GM18498 (cell line): ENCODE results near the gene SSX5.
"Not testable (repeated sequence)": the region's sequence is repeated elsewhere in the genome, so short reads cannot be mapped to it uniquely, and the experiment has no call there.

Experiments used
- ATAC-seq: cut with Tn5 transposase; IDR thresholded peaks from one replicate; pipeline ENCODE4 v1.9.1; 2021; ENCODE audit warnings: mild to moderate bottlenecking, moderate library complexity; ENCODE audit not compliant: unreplicated experiment

SSX5 gene

GRCh38 chrX:48196745-48197201, at the start of gene SSX5:
SSX5 (minus strand) TSS chrX:48196795; CDS start chrX:48195358, 1,437 bp downstream.
- no peak for ATAC-seq

GRCh38 chrX:48224196-48224595, 27.6 kb upstream of the SSX5 start:
- ATAC-seq, result not testable (repeated sequence)

GRCh38 chrX:48214341-48214740, 17.7 kb upstream of the SSX5 start:
- not testable (repeated sequence) for ATAC-seq

- not testable (repeated sequence) for ATAC-seq
Observed at GRCh38 chrX:48190024-48190423, 6.6 kb downstream of the SSX5 start.

GRCh38 chrX:48181882-48182281, 14.7 kb downstream of the SSX5 start:
- ATAC-seq, result not testable (repeated sequence)

GRCh38 chrX:48180811-48181210, 15.8 kb downstream of the SSX5 start:
- ATAC-seq, result no peak

- ATAC-seq, result no peak
Observed at GRCh38 chrX:48179691-48180090, 16.9 kb downstream of the SSX5 start.

- not testable (repeated sequence) for ATAC-seq
Observed at GRCh38 chrX:48166322-48166721, 30.3 kb downstream of the SSX5 start.

GRCh38 chrX:48165241-48165640, 31.4 kb downstream of the SSX5 start:
- no peak for ATAC-seq

- ATAC-seq, result no peak
Observed at GRCh38 chrX:48156014-48156413, 40.6 kb downstream of the SSX5 start.

GRCh38 chrX:48154796-48155195, 41.8 kb downstream of the SSX5 start:
- ATAC-seq, result no peak

GRCh38 chrX:48153769-48154168, 42.8 kb downstream of the SSX5 start:
- no peak for ATAC-seq

GRCh38 chrX:48142697-48143096, 53.9 kb downstream of the SSX5 start:
- not testable (repeated sequence) for ATAC-seq

GRCh38 chrX:48141810-48142508, 54.6 kb downstream of the SSX5 start:
- not testable (repeated sequence) for ATAC-seq

- ATAC-seq, result not testable (repeated sequence)
Observed at GRCh38 chrX:48139076-48139475, 57.5 kb downstream of the SSX5 start.
